ENCODE data around the gene RAD54L2.

DNA sequence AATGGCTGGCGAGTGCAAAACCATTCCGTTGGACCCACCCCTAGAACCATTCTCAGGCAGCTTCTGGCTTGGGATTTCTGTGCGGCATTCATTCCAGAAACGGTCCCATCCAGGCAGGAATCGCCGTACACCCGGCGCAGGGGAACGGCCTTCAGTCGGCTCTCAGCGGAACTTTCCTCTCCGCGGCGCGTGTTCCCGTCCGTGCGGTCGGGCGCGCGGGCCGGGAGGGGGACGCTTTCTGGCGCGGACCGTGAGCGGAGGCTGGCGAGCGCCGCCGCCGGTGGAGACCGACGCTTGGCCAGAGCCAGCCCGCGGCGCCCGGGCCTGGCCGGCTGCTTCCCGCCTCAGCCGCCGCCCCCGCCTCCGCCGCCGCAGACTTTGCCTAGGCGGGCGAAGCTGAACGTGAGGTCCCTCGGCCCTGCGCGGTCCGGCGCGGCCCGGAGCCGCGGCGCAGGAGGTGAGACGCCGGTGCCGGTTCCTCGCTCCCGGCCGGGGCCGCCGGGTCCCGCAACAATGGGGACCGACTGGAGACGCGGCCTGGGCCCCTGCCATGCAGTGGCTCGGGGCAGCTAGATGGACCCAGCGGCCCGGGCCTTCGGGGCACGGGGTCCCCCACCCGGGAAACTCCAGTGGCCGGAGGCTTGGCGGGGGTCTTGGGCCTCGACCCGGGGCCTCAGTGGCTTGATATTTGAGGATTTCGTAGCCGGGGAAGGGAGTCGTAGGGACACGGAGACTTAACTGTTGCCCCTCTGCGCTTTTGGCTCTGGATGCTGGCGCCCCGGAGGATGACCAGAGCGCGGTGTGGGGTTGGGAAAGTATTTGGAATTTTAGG lies at the start of gene RAD54L2:
- TF ChIP-seq POLR2A (IDR thresholded peaks at IDR 0.05) (peak; percentile 44), POLR2AphosphoS5 (IDR thresholded peaks at IDR 0.05) (peak; percentile 69)
- TF ChIP-seq, protein P1, sequence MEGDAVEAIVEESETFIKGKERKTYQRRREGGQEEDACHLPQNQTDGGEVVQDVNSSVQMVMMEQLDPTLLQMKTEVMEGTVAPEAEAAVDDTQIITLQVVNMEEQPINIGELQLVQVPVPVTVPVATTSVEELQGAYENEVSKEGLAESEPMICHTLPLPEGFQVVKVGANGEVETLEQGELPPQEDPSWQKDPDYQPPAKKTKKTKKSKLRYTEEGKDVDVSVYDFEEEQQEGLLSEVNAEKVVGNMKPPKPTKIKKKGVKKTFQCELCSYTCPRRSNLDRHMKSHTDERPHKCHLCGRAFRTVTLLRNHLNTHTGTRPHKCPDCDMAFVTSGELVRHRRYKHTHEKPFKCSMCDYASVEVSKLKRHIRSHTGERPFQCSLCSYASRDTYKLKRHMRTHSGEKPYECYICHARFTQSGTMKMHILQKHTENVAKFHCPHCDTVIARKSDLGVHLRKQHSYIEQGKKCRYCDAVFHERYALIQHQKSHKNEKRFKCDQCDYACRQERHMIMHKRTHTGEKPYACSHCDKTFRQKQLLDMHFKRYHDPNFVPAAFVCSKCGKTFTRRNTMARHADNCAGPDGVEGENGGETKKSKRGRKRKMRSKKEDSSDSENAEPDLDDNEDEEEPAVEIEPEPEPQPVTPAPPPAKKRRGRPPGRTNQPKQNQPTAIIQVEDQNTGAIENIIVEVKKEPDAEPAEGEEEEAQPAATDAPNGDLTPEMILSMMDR (IDR thresholded peaks at IDR 0.05): peak in 3 of 4 experiments; percentile 21 to 49 (median 40)

Data from prostate gland (tissue), 2 donors.